ENCODE data around the gene LIG3.
"Not testable (repeated sequence)": the region's sequence is repeated elsewhere in the genome, so short reads cannot be mapped to it uniquely, and the experiment has no call there.

The LIG3 gene

DNA sequence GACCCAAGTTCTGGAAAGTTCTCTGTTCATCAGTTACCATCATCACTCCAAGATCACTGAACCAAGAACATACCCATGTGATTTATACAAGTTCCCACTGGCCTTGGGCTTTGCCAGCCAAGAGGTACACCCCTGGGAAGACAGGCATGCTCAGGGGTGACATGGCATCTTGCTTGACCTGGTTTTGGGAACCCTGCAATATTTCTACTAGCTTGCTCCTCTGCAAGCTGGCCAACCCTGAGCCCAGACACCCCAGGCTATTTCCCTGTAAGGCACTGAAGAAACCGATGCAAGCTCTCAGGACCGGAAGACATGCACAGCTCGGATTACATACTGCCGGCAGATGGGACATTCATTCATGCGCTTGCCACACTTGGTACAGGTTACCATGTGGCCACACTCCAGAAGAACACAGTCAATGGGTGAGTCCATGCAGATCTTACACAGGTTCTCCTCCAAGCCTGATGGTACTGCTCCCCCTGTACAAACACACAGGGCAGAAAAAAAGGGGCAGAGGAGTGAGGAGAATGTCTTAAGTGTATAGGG, 31.4 kb downstream of the LIG3 start:
- no peak overlapping the region for H3K4me3 Mint-ChIP-seq
- peaks cover 59% of the 10 kb centered on the region for H3K36me3 Mint-ChIP-seq (ENCODE audit: low read depth)
- H3K9me3 Mint-ChIP-seq = no peaks in the 10 kb centered on the region
- H3K27ac Mint-ChIP-seq = no peak overlapping the region
- H3K27me3 Mint-ChIP-seq (ENCODE audit: low read depth) = no peaks in the 10 kb centered on the region
- no peaks in the 10 kb centered on the region for H3K4me1 Mint-ChIP-seq (ENCODE audit: low read depth)

DNA sequence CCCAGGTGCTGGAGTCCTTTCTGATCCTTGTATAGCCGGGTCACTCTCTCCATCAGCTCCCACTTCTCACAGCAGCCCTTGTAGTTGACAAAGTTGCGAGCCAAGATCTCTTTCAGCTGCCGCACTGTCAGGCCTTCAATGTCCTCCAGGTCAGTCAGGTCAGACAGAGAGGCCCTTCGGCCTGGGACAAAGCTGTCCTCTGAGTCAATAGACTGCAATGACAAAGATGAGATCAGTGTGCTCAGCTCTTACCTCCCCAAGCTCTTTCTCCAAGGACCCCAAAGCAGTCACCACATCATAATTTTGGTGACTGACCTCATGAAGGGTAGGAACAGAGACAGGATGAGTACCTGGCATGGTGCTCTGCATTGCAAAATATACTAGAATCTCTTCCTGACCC, 36.1 kb downstream of the LIG3 start:
- Mint-ChIP-seq H3K27me3 (ENCODE audit: low read depth) (no peaks in the 10 kb centered on the region), H3K36me3 (ENCODE audit: low read depth) (peaks cover 62% of the 10 kb centered on the region), H3K4me3 (no peak overlapping the region), H3K27ac (no peak overlapping the region), H3K9me3 (no peaks in the 10 kb centered on the region), H3K4me1 (ENCODE audit: low read depth) (peaks cover 12% of the 10 kb centered on the region)

- peaks cover 60% of the 10 kb centered on the region for H3K36me3 Mint-ChIP-seq (ENCODE audit: low read depth)
- no peak overlapping the region for H3K4me3 Mint-ChIP-seq
- H3K27me3 Mint-ChIP-seq (ENCODE audit: low read depth) = no peaks in the 10 kb centered on the region
- no peak overlapping the region for H3K27ac Mint-ChIP-seq
- H3K9me3 Mint-ChIP-seq = no peaks in the 10 kb centered on the region
- peaks cover 19% of the 10 kb centered on the region for H3K4me1 Mint-ChIP-seq (ENCODE audit: low read depth)
Observed at GRCh38 chr17:35017021-35017420, 36.7 kb downstream of the LIG3 start.

DNA sequence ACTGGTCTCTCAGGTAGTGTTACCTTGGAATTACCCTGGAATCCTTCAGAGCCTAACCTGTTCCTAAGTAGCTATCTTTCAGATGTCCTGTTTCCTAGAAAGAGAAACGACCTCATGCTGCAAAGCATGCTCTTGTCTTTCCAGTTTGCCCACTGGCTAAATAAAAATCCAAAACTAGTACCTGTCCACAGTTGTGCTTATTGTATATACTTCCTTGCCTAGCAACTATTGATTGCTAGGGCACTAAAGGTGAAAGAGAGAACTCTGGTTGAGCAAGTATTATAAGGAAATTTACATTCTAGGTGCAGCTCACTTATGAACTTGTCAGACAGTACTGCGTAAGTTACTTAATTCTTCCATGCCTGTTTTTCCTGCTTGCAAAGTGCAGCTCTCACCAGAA, 38.5 kb downstream of the LIG3 start:
- no peaks in the 10 kb centered on the region for H3K27me3 Mint-ChIP-seq (ENCODE audit: low read depth)
- peaks cover 37% of the 10 kb centered on the region for H3K4me1 Mint-ChIP-seq (ENCODE audit: low read depth)
- no peaks in the 10 kb centered on the region for H3K9me3 Mint-ChIP-seq
- no peak overlapping the region for H3K4me3 Mint-ChIP-seq
- H3K27ac Mint-ChIP-seq = no peak overlapping the region
- H3K36me3 Mint-ChIP-seq (ENCODE audit: low read depth) = peaks cover 64% of the 10 kb centered on the region

DNA sequence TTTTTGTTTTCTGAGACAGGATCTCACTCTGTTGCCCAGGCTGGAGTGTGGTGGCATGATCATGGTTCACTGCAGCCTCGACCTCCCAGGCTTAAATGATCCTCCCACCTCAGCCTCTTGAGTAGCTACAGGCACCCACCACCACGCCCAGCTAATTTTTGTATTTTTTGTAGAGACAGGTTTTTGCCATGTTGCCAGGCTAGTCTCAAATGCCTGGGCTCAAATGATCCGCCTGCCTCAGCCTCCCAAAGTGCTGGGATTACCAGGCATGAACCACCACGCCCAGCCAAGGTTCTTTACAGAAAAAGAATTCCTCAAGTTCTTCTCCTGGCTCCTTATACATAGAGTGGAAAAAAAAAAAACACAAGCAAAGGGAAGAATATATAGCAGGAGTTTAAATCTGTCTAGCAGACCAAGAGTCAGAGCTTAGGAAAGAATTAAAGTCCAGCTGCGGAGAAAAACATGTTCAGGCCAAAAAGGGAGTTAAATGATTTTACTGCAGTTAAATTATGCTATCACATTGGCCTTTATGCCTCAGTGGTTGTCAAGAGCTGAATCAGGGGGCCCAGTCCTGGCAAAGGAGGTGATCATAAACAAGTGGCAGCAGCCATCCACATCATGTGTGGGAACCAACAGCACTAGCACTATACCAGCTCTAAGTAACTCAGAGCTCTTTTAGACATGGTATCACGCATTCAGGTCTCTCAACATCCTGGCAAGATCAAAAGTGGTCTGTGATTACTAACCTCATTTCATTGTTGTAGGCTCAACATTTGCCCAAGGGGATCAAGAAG, 39.3 kb downstream of the LIG3 start:
- H3K27ac Mint-ChIP-seq = peak overlapping the region; percentile 3
- H3K36me3 Mint-ChIP-seq (ENCODE audit: low read depth) = peaks cover 59% of the 10 kb centered on the region
- H3K4me1 Mint-ChIP-seq (ENCODE audit: low read depth) = peaks cover 43% of the 10 kb centered on the region
- H3K27me3 Mint-ChIP-seq (ENCODE audit: low read depth) = no peaks in the 10 kb centered on the region
- no peaks in the 10 kb centered on the region for H3K9me3 Mint-ChIP-seq
- peak overlapping the region; percentile 2 for H3K4me3 Mint-ChIP-seq

DNA sequence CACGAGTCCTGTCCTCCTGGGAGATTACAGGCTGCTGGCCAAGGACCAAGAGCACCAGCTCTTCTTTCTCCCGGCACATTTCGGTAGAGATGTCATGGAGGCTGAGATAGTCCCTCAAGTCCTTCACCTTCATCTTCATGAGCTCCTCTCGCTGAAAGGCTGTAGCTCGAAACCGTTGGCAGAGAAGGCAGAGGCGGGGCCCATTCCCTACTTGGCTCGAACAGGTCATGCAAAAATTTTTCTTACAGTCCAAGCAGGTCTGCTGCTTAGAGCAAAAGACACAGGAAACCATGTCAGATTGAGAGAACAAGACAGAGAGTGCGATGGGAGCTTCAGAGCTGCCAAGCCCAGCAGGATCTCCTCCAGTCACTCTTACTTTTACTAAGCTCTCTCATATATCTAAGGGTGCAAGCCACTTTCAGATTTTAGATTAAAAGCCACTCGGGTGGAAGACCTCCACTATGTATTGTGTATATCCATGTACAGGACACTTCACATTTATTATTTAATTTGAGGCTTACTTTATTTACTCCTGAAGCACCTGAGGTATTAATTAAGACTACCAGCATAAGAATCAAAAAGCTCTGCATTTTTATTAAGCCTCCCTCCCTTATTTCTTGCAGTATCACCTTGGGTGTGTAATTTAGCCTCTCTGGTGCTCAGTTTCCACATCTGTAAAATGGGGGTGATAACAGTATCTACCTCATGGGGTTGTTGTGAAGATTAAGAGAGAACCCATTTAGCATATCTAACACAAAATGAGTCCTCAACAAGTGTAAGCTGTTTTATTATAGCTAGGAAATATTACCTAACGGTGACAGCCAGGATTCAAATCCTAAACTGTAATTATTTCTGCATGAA, 41.4 kb downstream of the LIG3 start:
- peaks cover 49% of the 10 kb centered on the region for H3K36me3 Mint-ChIP-seq (ENCODE audit: low read depth)
- H3K9me3 Mint-ChIP-seq = no peaks in the 10 kb centered on the region
- peak overlapping the region; percentile 96 for H3K27ac Mint-ChIP-seq
- H3K4me3 Mint-ChIP-seq = peak overlapping the region; percentile 67
- no peaks in the 10 kb centered on the region for H3K27me3 Mint-ChIP-seq (ENCODE audit: low read depth)
- peaks cover 46% of the 10 kb centered on the region for H3K4me1 Mint-ChIP-seq (ENCODE audit: low read depth)

DNA sequence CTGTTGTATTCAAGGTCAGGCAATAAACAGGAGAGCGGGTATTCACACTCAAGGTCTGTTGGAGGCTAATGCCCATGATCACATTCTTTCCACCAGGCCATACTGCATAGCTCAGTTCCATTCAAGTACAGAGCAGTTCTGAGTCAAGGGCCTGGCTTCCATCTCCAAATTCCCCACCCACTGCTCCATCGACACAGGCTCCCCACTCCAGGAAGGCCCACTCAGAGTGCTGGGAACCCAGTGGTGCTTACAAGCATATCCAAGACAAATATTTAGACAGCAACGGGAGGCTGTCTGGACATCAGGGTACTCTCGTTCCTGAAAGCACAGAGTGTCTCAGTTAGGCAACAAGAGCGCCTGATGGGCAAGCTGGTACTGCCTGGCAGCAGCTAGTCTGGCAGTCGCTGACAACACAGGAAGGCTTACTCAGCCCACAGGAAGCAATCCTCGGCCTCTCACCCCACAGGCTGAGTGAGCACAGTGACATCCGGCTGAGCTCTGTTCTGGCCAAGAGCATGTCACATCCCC, 42.3 kb downstream of the LIG3 start:
- peaks cover 46% of the 10 kb centered on the region for H3K4me1 Mint-ChIP-seq (ENCODE audit: low read depth)
- H3K36me3 Mint-ChIP-seq (ENCODE audit: low read depth) = peaks cover 42% of the 10 kb centered on the region
- H3K4me3 Mint-ChIP-seq = peak overlapping the region; percentile 67
- H3K9me3 Mint-ChIP-seq = no peaks in the 10 kb centered on the region
- no peaks in the 10 kb centered on the region for H3K27me3 Mint-ChIP-seq (ENCODE audit: low read depth)
- H3K27ac Mint-ChIP-seq = peak overlapping the region; percentile 96

DNA sequence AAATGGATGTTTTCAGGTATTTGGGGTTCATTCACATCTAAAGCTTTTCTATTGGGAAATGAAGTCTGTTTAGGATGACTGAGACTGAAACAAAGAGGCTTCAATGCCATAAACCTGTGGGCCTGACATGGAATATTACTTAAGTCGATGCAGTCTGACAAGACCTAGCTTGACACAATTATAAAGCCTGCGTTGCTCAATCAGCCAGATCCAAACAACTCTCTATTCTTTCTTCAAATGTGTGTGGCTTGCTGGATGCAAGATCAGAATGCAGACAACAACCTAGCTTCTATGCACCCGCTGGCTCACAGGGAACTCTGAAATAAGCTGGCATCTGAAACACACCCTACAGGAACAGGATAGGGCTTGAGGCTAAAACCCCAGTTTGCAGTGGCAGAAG, 43.2 kb downstream of the LIG3 start:
- Mint-ChIP-seq H3K4me1 (ENCODE audit: low read depth) (peaks cover 46% of the 10 kb centered on the region), H3K4me3 (no peak overlapping the region), H3K36me3 (ENCODE audit: low read depth) (peaks cover 37% of the 10 kb centered on the region), H3K27me3 (ENCODE audit: low read depth) (no peaks in the 10 kb centered on the region), H3K9me3 (no peaks in the 10 kb centered on the region), H3K27ac (peak overlapping the region; percentile 96)

DNA sequence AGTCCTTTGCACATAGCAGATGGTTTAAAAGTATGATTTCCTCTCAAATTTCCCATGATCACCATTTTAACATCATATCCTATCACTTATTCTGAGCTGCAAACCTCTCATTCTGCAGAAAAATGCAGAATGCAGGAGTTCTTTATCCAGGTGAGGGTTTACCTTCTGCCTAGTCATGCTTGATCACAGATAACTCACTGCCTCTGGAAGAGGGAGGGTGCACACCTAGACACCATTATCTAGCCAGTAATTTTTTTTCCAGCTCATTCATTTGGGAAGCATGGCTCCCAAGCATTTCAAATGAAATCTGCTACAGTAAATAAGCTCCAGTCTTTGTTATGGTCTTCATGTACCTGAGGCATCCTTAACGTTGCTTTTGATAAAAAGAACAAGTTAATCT, 45.2 kb downstream of the LIG3 start:
- no peak overlapping the region for H3K4me3 Mint-ChIP-seq
- H3K9me3 Mint-ChIP-seq = no peaks in the 10 kb centered on the region
- peaks cover 45% of the 10 kb centered on the region for H3K4me1 Mint-ChIP-seq (ENCODE audit: low read depth)
- peaks cover 34% of the 10 kb centered on the region for H3K36me3 Mint-ChIP-seq (ENCODE audit: low read depth)
- no peak overlapping the region for H3K27ac Mint-ChIP-seq
- H3K27me3 Mint-ChIP-seq (ENCODE audit: low read depth) = no peaks in the 10 kb centered on the region

- peak overlapping the region; percentile 9 for H3K27ac Mint-ChIP-seq
- H3K9me3 Mint-ChIP-seq; H3K4me3 Mint-ChIP-seq; H3K27me3 Mint-ChIP-seq (ENCODE audit: low read depth): not testable (repeated sequence)
- peaks cover 34% of the 10 kb centered on the region for H3K4me1 Mint-ChIP-seq (ENCODE audit: low read depth)
- H3K36me3 Mint-ChIP-seq (ENCODE audit: low read depth) = peaks cover 29% of the 10 kb centered on the region
Observed at GRCh38 chr17:35028097-35028496, 47.8 kb downstream of the LIG3 start.

DNA sequence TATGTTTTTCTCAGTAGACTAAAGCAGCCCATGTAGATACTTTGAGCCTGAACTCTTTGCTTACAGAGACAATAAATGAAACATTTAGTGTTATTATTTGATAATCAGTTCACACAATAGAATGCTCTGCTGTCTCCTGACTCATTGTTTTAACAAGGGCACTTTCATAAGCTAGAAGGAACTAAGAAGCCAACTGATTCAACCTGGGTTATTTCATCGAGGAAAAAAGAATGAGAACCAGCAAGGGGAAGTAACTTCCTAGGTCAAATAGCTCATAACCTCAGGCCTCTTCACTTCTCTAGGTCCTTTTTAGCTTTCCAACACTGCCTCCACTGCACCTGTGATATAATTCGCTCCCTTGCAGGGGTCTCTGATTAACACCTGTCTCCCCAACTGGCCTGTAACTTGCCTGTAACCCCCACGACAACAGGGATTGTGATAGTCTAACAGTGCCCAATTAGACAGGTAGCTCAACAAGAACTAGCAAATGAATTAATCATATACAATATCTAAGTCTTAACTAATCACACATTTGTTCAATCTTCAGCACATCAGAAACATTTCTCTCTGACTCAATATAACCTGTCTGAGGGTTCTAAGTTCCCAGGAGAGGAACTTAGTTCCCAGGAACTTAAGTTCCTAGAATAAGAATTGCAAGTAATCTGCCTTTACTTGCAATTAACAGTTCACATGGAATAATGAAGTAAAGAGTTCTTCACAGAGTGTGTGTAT, 48.4 kb downstream of the LIG3 start:
- Mint-ChIP-seq H3K4me3 (no peak overlapping the region), H3K36me3 (ENCODE audit: low read depth) (peaks cover 30% of the 10 kb centered on the region), H3K9me3 (no peaks in the 10 kb centered on the region), H3K27me3 (ENCODE audit: low read depth) (no peaks in the 10 kb centered on the region), H3K4me1 (ENCODE audit: low read depth) (peaks cover 29% of the 10 kb centered on the region), H3K27ac (peak overlapping the region; percentile 84)

DNA sequence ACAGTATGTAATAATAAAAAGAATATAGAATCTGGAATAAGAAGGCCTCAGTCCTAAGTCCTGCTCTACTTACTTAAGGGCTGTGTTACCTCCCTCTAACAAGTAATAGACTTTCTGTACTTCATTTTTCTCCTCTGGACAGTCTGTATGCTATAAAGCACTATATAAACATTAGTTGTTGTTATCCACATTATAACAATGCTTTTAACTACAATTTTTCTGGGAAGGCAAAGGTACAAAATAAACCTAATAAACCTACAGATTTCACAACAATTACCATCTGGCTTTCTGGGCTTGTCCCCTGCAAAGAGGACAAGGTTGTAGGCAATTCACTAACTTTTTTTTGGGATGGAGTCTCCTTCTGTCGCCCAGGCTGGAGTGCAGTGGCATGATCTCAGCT, 50.5 kb downstream of the LIG3 start:
- Mint-ChIP-seq H3K4me1 (ENCODE audit: low read depth) (peaks cover 18% of the 10 kb centered on the region), H3K27ac (no peak overlapping the region), H3K9me3 (no peaks in the 10 kb centered on the region), H3K36me3 (ENCODE audit: low read depth) (peaks cover 27% of the 10 kb centered on the region), H3K4me3 (no peak overlapping the region), H3K27me3 (ENCODE audit: low read depth) (no peaks in the 10 kb centered on the region)

DNA sequence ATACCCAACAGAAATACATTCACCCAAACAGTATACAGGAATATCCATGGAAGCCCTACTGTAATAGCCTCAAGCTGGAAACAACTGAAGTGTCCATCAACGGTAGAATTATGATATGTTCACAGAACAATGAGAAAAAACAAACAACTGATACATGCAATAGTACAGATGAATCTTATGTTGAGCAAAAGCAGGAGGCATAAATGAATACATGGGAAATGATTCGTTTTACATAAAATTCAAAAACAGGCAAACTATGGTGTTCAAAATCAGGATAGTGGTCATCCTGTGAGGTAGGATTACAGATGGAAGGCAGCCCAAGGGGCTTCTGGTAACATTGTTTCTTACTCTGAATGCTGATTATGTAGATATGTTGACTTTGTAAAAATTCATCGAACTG, 58.1 kb downstream of the LIG3 start:
- no peak overlapping the region for H3K4me3 Mint-ChIP-seq
- no peak overlapping the region for H3K27ac Mint-ChIP-seq
- H3K36me3 Mint-ChIP-seq (ENCODE audit: low read depth) = peaks cover 16% of the 10 kb centered on the region
- peaks cover 9% of the 10 kb centered on the region for H3K4me1 Mint-ChIP-seq (ENCODE audit: low read depth)
- no peaks in the 10 kb centered on the region for H3K27me3 Mint-ChIP-seq (ENCODE audit: low read depth)
- no peaks in the 10 kb centered on the region for H3K9me3 Mint-ChIP-seq

GRCh38 chr17:35041390-35041789, 61.1 kb downstream of the LIG3 start:
- Mint-ChIP-seq H3K36me3 (ENCODE audit: low read depth) (peaks cover 17% of the 10 kb centered on the region), H3K4me1 (ENCODE audit: low read depth) (peaks cover 25% of the 10 kb centered on the region), H3K4me3 (no peak overlapping the region), H3K27ac (no peak overlapping the region), H3K9me3 (no peaks in the 10 kb centered on the region), H3K27me3 (ENCODE audit: low read depth) (no peaks in the 10 kb centered on the region)

Measured in T-helper 1 cell treated with Interleukin-12 subunit alpha and Interleukin-12 subunit beta and Interleukin-4 antibody, amounts not matched to agents 30 μg/mL and 1 μg/mL, for 36 hours (primary cell).